ENCODE results near the gene PTTG1IP.
"Not testable (repeated sequence)": the region's sequence is repeated elsewhere in the genome, so short reads cannot be mapped to it uniquely, and the experiment has no call there.

The PTTG1IP gene

DNA sequence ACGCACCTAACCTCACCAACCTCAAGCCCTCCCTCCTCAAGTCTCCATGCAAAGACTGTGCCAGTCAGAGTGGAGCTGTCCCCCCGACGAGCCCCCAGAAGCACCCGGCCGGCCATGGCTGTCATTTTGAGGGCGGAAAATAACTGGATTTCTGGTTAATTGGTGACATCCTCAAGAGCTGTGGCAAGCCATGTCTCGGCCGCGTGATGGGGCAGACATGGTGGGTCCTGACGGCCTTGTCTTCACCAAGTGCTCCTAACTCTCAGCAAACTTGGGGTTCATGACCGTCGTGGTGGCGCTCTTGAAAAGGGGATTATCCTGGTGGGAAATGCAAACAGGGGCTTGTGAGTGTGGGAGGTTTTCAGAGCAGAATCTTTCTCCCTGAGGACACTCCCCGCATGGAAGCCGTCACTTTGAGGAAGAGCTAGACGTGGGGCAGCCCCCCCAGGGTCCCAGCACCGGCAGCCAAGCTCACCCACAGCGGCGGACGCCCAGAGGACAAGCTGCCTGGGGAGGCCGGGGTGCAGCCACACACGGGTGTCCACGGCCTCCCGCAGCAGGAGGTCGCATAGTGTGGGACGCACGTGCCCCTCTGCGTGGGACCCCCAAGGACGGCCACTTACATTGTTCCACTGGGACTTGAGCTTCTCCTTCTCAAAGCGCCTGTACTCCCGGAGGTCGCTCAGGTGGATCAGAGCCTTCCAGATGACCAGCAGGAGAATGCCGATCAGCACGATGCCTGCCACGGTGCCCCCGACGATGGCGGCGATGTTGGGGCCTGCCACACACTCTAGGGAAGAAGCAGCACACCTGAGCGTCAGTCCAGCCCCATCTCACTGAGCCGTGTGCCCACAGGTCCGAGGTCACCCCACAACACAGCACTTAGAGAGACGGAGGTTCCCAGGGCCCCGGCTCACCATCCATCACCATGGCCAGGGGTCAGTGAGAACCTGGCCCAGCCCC lies 12.9 kb upstream of the PTTG1IP start:
- no peak for DNase-seq (ENCODE audit: low read depth)
- TF ChIP-seq, protein P1, sequence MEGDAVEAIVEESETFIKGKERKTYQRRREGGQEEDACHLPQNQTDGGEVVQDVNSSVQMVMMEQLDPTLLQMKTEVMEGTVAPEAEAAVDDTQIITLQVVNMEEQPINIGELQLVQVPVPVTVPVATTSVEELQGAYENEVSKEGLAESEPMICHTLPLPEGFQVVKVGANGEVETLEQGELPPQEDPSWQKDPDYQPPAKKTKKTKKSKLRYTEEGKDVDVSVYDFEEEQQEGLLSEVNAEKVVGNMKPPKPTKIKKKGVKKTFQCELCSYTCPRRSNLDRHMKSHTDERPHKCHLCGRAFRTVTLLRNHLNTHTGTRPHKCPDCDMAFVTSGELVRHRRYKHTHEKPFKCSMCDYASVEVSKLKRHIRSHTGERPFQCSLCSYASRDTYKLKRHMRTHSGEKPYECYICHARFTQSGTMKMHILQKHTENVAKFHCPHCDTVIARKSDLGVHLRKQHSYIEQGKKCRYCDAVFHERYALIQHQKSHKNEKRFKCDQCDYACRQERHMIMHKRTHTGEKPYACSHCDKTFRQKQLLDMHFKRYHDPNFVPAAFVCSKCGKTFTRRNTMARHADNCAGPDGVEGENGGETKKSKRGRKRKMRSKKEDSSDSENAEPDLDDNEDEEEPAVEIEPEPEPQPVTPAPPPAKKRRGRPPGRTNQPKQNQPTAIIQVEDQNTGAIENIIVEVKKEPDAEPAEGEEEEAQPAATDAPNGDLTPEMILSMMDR (IDR thresholded peaks at IDR 0.05; ENCODE audit: control insufficient read depth, extremely low read depth, insufficient read depth) = no peak
- no peak overlapping the region for H3K4me3 ChIP-seq (ENCODE audit: low read depth, low read length)

DNA sequence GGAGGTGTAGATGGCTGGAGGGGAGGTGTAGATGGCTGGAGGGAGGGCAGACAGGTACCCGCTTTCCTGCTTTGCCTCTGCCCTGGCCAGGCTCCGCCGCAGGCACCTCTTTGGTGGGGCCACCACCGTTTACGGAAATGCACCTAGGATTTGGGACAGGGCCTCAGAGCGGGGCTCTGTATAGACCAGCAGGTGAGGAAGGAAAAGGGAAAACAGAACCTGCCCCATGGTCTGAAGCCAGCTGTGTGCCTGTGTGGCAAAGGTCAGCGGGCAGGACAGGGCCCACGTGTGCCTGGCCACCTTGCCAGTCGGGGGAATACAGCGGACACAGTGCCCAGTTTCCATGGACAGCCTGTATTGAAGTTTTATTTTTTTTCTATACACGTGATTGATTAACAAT lies 12.1 kb upstream of the PTTG1IP start:
- DNase-seq (ENCODE audit: low read depth) = no peak
- H3K4me3 ChIP-seq (ENCODE audit: low read depth, low read length) = no peak overlapping the region
- TF ChIP-seq, protein P1 (IDR thresholded peaks at IDR 0.05; ENCODE audit: control insufficient read depth, extremely low read depth, insufficient read depth) = no peak

DNA sequence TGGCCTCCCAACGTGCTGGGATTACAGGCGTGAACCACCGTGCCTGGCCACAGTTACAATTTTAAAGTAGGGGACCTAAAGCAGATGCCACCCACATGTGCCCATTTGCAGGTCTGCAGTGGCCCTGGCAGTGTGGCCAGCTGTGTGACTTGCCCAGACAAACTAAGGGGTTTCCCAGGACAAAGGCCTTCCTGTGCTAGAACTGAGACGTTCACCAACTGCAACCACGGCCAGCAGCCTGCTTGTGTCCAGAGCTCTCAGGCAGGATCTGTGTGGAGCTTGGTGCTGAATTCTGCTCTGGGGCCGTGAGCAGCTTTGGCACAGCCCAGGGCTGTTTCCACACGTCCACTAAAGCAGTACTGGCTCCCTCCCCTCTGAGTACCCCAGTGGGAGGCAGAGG lies 10.6 kb upstream of the PTTG1IP start:
- TF ChIP-seq, protein P1 (IDR thresholded peaks at IDR 0.05; ENCODE audit: control insufficient read depth, extremely low read depth, insufficient read depth) = no peak
- no peak overlapping the region for H3K4me3 ChIP-seq (ENCODE audit: low read depth, low read length)
- DNase-seq (ENCODE audit: low read depth) = no peak

DNA sequence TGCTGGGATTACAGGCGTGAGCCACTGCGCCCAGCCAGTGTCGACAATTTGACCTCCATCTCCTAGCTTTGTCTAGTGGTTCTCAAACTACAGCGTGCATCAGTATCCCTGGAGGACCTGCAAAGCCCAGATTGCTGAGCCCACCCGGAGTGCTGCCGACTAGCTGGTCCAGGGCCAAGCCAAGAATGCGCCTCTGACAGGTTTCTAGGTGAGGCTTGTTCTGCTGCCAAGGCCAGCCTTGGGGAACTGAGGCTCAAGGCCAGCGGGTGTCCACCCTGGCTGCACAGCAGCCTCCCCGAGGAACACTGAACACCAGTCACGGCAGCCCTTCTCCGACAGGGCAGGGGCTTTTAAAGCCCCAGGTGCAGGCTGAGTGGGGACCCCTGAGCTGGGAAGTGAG lies 9.8 kb upstream of the PTTG1IP start:
- no peak overlapping the region for H3K4me3 ChIP-seq (ENCODE audit: low read depth, low read length)
- TF ChIP-seq, protein P1 (IDR thresholded peaks at IDR 0.05; ENCODE audit: control insufficient read depth, extremely low read depth, insufficient read depth) = no peak
- no peak for DNase-seq (ENCODE audit: low read depth)

DNA sequence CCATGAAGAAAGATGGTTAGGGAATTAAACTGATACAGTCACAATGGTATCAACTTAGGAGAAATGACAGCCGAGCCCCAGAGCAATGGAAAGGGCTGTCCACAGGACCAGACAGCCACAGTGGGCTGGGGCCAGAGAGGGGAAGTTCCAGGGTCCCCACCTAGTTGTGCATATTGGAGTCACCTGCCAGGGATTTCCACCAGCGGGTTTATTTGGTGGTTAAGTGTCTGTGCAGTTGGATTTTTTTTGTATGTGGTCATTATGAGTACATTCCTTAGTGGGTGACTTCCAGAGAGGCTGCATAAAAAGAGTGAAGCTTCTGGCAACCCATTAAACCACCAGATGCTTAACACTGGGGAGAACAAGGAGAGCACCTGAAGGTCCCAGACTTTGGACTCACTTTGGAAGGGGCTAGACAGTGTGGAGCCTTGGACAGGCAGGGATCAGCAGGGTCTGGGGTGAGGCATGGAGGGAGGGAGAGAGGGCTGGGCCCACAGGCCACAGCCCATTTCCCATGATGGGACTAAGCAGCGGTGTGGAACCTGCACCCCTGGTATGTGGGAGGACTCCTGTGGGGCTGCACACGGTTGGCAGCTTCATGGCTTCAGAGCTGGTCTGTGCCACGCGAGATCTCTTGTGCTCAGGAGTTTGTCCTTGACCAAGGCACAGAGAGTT lies 7.8 kb upstream of the PTTG1IP start:
- no peak for DNase-seq (ENCODE audit: low read depth)
- H3K4me3 ChIP-seq (ENCODE audit: low read depth, low read length) = no peak overlapping the region
- TF ChIP-seq, protein P1 (IDR thresholded peaks at IDR 0.05; ENCODE audit: control insufficient read depth, extremely low read depth, insufficient read depth) = no peak

DNA sequence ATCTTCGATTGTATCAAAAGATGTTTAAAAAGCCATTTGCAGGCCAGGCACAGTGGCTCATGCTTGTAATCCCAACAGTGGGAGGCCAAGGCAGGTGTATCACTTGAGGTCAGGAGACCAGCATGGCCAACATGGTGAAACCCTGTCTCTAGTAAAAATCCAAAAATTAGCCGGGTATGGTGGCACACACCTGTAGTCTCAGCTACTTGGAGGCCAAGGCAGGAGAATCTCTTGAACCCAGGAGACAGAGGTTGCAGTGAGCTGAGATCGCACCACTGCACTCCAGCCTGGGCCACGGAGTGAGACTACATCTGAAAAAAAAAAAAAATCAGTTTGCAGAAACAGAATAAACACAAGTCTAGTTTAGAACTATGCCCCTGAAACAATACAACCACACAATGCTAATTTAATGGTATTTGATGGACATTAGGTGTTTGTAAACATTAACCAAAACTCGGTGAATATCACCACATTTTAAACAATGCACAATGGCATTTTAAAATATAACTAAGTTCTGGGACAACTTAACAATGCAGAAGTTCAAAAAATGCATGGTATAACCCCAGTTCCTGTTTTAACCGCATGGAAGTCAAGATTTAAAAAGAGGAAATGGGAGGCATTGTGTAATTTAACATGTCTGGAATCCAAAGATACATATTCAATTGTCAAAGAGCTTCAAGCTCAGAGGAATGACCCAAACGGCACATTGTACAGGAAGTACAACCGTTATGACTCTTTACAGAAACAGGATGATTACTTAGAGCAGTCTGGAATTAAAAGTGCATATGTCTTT lies 7.1 kb upstream of the PTTG1IP start:
- H3K4me3 ChIP-seq (ENCODE audit: low read depth, low read length) = no peak overlapping the region
- TF ChIP-seq, protein P1 (IDR thresholded peaks at IDR 0.05; ENCODE audit: control insufficient read depth, extremely low read depth, insufficient read depth) = no peak
- DNase-seq (ENCODE audit: low read depth) = no peak

DNA sequence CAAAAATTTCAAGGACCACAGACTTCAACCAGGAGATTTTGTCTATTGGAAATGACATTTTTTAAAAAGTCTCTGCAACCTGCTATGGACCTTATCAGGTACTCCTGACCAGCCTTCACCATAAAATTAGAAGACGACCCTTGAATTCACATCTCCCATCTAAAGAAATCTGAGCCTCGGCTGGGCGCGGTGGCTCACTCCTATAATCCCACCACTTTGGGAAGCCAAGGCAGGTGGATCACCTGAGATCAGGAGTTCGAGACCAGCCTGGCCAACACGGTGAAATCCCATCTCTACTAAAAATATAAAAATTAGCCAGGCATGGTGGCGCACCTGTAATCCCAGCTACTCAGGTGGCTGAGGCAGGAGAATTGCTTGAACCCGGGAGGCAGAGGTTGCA lies 5.7 kb upstream of the PTTG1IP start:
- not testable (repeated sequence) for DNase-seq (ENCODE audit: low read depth); H3K4me3 ChIP-seq (ENCODE audit: low read depth, low read length)

All from LNCaP clone FGC (cell line).